ENCODE results near the gene XRCC3.

GRCh38 chr14:103684871-103685270, 30.4 kb downstream of the XRCC3 start:
- TF ChIP-seq POLR2AphosphoS5 (IDR thresholded peaks at IDR 0.05): no peak
- no peak for TF ChIP-seq EP300 (IDR thresholded peaks at IDR 0.05)

Data from upper lobe of left lung (tissue), 4 donors.